Activated T-cell treated with anti-CD3 and anti-CD28 coated beads for 4 hours (primary cell): ENCODE measurements around the gene SUSD2.
"Not testable (repeated sequence)": the region's sequence is repeated elsewhere in the genome, so short reads cannot be mapped to it uniquely, and the experiment has no call there.

Experiments used
- DNase-seq: peaks from one replicate; pipeline ENCODE4 v3.0.0-alpha.2; 2020

The SUSD2 gene

GRCh38 chr22:24219750-24220149 is 38.5 kb downstream of the SUSD2 start:
- DNase-seq: no peak

- no peak for DNase-seq
Measured at GRCh38 chr22:24224468-24224867, 43.2 kb downstream of the SUSD2 start.

- DNase-seq: no peak
Measured at GRCh38 chr22:24225044-24225601, 43.8 kb downstream of the SUSD2 start.

- DNase-seq: no peak
Measured at GRCh38 chr22:24225951-24226350, 44.7 kb downstream of the SUSD2 start.

- peak; percentile 52 for DNase-seq
Measured at GRCh38 chr22:24230911-24231656, 49.8 kb downstream of the SUSD2 start.

- DNase-seq: no peak
Measured at GRCh38 chr22:24231706-24232105, 50.4 kb downstream of the SUSD2 start.

GRCh38 chr22:24232124-24232523 is 50.8 kb downstream of the SUSD2 start:
- no peak for DNase-seq

GRCh38 chr22:24232725-24233124 is 51.4 kb downstream of the SUSD2 start:
- DNase-seq: no peak

GRCh38 chr22:24233235-24233634 is 51.9 kb downstream of the SUSD2 start:
- no peak for DNase-seq

- DNase-seq: no peak
Measured at GRCh38 chr22:24233816-24234215, 52.5 kb downstream of the SUSD2 start.

GRCh38 chr22:24235315-24235714 is 54.0 kb downstream of the SUSD2 start:
- DNase-seq: no peak

- no peak for DNase-seq
Measured at GRCh38 chr22:24236656-24237055, 55.4 kb downstream of the SUSD2 start.

- DNase-seq: not testable (repeated sequence)
Measured at GRCh38 chr22:24238101-24238694, 56.9 kb downstream of the SUSD2 start.
